Upper lobe of left lung (tissue), 6 donors: ENCODE data around the gene RNLS. TPM values are rescaled to one million over a fixed set of nuclear protein-coding genes. Genes with fewer than 3 reads are reported as not detected.

Experiments
- ATAC-seq, 2 donors: fragments of 200-7000 bp; cut with Tn5 transposase; one replicate each; pipeline ENCODE4 v1.9.1; 2022; ENCODE audit warnings: mild to moderate bottlenecking in 2 of 2, moderate library complexity in 2 of 2; ENCODE audit not compliant: low FRiP score in 2 of 2
- DNase-seq, 2 donors: peaks; one replicate each; pipeline ENCODE4 v3.0.0-alpha.2; 2019 to 2020
- H3K27ac ChIP-seq, 4 donors: fragments of 200-600 bp; sonication (generic); one replicate each; pipeline ENCODE4 v1.5.1; 2016 to 2019
- H3K27me3 ChIP-seq, 4 donors: fragments of 200-600 bp; sonication (generic); one replicate each; pipeline ENCODE4 v1.5.1; 2017 to 2019
- H3K36me3 ChIP-seq, 4 donors: fragments of 200-600 bp; sonication (generic); one replicate each; pipeline ENCODE4 v1.5.1; 2016 to 2019
- H3K4me1 ChIP-seq, 4 donors: fragments of 200-600 bp; sonication (generic); one replicate each; pipeline ENCODE4 v1.5.1; 2018 to 2019
- H3K4me3 ChIP-seq, 4 donors: fragments of 200-600 bp; sonication (generic); one replicate each; pipeline ENCODE4 v1.5.1; 2017 to 2019; ENCODE audit warnings: mild to moderate bottlenecking in 2 of 4, moderate library complexity in 1 of 4
- H3K9me3 ChIP-seq, 4 donors: fragments of 200-600 bp; sonication (generic); one replicate each; pipeline ENCODE4 v1.5.1; 2018 to 2019
- EP300 ChIP-seq, 4 donors: sonication (generic); formaldehyde crosslinking; IDR thresholded peaks; one replicate each; pipeline ENCODE4 v1.5.1; 2017; ENCODE audit warnings: antibody characterized with exemption in 4 of 4, control low read depth in 2 of 4
- POLR2A ChIP-seq, 4 donors: fragments of 450-650 bp; IDR thresholded peaks; one replicate each; pipeline ENCODE4 v1.5.1; 2016 to 2017; ENCODE audit warnings: antibody characterized with exemption in 4 of 4, mild to moderate bottlenecking in 2 of 4
- POLR2AphosphoS5 ChIP-seq, 2 donors: sonication (generic); formaldehyde crosslinking; IDR thresholded peaks; one replicate each; pipeline ENCODE4 v1.5.1; 2017; ENCODE audit warnings: antibody characterized with exemption in 2 of 2
- WGBS, 2 donors: methylation state at CpG; one replicate each; pipeline ENCODE4 v1.1.5; 2017 to 2018; 5-methylcytosine and 5-hydroxymethylcytosine counted together
- total RNA-seq, 6 donors: library from RNA; depleted of rRNA in 4 of 6; stranded (reverse); fragments of >200 nt in 4 of 6; gene quantifications; one replicate each; pipeline versions ENCODE4 v1.1.0 to v1.2.1, GENCODE V29; 2016 to 2021
- TF ChIP-seq, protein P1 (sequence below), 6 experiments: fragments of 450-650 bp in 4 of 6; fragments of 200-600 bp in 2 of 6; sonication (generic) in 2 of 6; IDR thresholded peaks; one replicate each; pipeline ENCODE4 v1.5.1; 2016 to 2019; ENCODE audit warnings: antibody characterized with exemption in 6 of 6
- donor health status: DM: no; HTN: no; CAD: no; lungs with moderate emphysema.
- donor health status: DM: no; HTN: yes; CAD: no; lungs with severe emphysema.

The RNLS gene
- total RNA-seq, 6 donors from 2014 or later, result 5.0 to 27.1 (median 15.0) TPM

- H3K9me3 ChIP-seq, result no peaks in the 10 kb centered on the region
- TF ChIP-seq, protein P1, sequence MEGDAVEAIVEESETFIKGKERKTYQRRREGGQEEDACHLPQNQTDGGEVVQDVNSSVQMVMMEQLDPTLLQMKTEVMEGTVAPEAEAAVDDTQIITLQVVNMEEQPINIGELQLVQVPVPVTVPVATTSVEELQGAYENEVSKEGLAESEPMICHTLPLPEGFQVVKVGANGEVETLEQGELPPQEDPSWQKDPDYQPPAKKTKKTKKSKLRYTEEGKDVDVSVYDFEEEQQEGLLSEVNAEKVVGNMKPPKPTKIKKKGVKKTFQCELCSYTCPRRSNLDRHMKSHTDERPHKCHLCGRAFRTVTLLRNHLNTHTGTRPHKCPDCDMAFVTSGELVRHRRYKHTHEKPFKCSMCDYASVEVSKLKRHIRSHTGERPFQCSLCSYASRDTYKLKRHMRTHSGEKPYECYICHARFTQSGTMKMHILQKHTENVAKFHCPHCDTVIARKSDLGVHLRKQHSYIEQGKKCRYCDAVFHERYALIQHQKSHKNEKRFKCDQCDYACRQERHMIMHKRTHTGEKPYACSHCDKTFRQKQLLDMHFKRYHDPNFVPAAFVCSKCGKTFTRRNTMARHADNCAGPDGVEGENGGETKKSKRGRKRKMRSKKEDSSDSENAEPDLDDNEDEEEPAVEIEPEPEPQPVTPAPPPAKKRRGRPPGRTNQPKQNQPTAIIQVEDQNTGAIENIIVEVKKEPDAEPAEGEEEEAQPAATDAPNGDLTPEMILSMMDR (IDR thresholded peaks at IDR 0.05), result no peak
- no peak for TF ChIP-seq POLR2A (IDR thresholded peaks at IDR 0.05)
- TF ChIP-seq POLR2AphosphoS5 (IDR thresholded peaks at IDR 0.05), result no peak
- TF ChIP-seq EP300 (IDR thresholded peaks at IDR 0.05), result no peak
- H3K4me3 ChIP-seq, result no peak overlapping the region
- ATAC-seq (no peak), DNase-seq (no peak)
- H3K27me3 ChIP-seq, result no peaks in the 10 kb centered on the region
- no peaks in the 10 kb centered on the region for H3K36me3 ChIP-seq
- no peak overlapping the region for H3K27ac ChIP-seq
- H3K4me1 ChIP-seq, result peaks cover under 1 to 10% (median 5%) of the 10 kb centered on the region in 4 donors
- WGBS, 2 donors, result 97 to 100% methylated on average over 2 of the region's 2 CpGs
These were observed 333.7 kb downstream of the RNLS start for GRCh38 chr10:88249450-88249849.

- Histone ChIP-seq H3K27me3 (no peaks in the 10 kb centered on the region), H3K9me3 (no peaks in the 10 kb centered on the region), H3K4me3 (no peak overlapping the region), H3K36me3 (no peaks in the 10 kb centered on the region), H3K27ac (no peak overlapping the region), H3K4me1 (peaks cover 12 to 16% (median 15%) of the 10 kb centered on the region in 4 donors)
- DNase-seq (no peak), ATAC-seq (no peak)
- WGBS, 2 donors, result 78 to 81% methylated on average over 4 of the region's 4 CpGs
- TF ChIP-seq POLR2AphosphoS5 (IDR thresholded peaks at IDR 0.05), result no peak
- no peak for TF ChIP-seq EP300 (IDR thresholded peaks at IDR 0.05)
- TF ChIP-seq, protein P1 (IDR thresholded peaks at IDR 0.05), result no peak
These were observed 336.4 kb downstream of the RNLS start for GRCh38 chr10:88246675-88247074.

GRCh38 chr10:88245974-88246511 is 337.1 kb downstream of the RNLS start:
- Histone ChIP-seq H3K36me3 (no peaks in the 10 kb centered on the region), H3K4me3 (no peak overlapping the region), H3K4me1 (peaks cover 12 to 16% (median 15%) of the 10 kb centered on the region in 4 donors), H3K9me3 (no peaks in the 10 kb centered on the region), H3K27me3 (no peaks in the 10 kb centered on the region), H3K27ac (no peak overlapping the region)
- ATAC-seq, result peak in 1 of 2 donors; percentile 43
- 57 to 82% methylated on average over 4 of the region's 4 CpGs for WGBS, 2 donors
- DNase-seq, result no peak
- TF ChIP-seq POLR2AphosphoS5 (IDR thresholded peaks at IDR 0.05) (no peak), EP300 (IDR thresholded peaks at IDR 0.05) (no peak), POLR2A (IDR thresholded peaks at IDR 0.05) (no peak)
- TF ChIP-seq, protein P1 (IDR thresholded peaks at IDR 0.05), result no peak

DNA sequence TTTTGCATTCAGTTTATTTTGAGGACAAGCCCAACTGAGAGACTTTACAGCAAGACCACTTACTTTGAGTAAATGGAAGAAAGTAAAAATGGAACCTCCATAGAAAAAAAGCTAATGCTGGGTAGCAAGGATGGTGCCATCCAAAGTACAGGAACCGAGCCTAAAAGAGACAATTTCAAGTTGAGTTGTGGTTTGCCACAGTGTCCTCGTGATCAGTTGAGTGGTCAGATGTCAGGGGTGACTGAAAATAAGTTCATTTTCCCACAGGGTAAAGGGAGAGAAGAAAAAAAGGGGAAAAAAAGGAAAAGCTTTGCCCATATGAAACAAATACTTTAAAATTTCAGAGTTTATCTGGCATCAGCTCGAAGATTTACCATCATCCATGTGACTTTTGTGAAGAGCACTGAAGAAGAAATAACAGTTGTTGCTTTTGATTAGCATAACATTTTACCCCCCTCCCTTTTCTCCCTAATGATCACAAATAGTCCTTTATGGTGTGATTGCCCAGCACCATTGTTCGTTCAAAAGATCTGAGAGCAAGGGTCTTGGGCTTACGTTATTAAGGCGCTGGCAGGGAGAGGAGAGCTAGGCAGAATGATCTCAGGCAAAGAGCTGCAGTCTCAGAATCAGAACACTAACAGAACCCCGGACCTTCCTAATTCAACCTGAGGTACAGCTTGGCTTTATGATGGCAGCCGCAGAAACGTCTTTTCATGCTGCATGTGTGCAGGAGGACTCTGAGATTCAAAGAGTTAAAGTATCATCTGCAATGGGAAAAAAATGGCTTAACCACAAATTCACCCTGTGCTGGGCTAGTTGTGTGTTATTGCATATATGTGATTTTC is 338.1 kb downstream of the RNLS start:
- Histone ChIP-seq H3K27me3 (no peaks in the 10 kb centered on the region), H3K4me3 (no peak overlapping the region), H3K4me1 (peaks cover 12 to 16% (median 15%) of the 10 kb centered on the region in 4 donors), H3K36me3 (no peaks in the 10 kb centered on the region), H3K9me3 (no peaks in the 10 kb centered on the region), H3K27ac (peak overlapping the region; percentile 32 to 59 (median 50))
- TF ChIP-seq, protein P1 (IDR thresholded peaks at IDR 0.05), result no peak
- WGBS, 2 donors, result 87 to 88% methylated on average over 9 of the region's 9 CpGs
- no peak for DNase-seq
- ATAC-seq, result no peak
